ENCODE measurements around the gene CHCHD3. TPM values are rescaled to one million over a fixed set of nuclear protein-coding genes. Genes with fewer than 3 reads are reported as not detected.

Gene CHCHD3
- total RNA-seq, 2 experiments from 2014 or later = 21.6 to 21.7 TPM

DNA sequence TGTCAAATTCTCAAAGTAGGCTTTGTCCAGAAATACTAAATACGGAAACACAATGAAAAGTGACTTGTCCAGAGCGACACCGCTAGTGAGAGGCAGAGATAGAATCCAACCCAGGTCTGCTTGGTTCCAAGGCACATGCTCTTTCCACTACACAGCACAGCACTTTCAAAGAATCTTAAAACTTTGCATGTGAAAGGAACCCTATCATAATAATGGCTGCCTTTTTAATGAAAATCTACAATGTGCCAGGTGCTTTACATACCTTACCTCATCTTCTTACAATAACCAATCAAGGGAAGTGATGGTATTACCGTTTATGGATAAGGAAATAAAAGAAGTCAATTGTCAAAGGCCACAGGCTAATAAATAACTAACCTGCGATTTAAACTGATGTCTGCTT, 2.6 kb downstream of the CHCHD3 start:
- Mint-ChIP-seq H3K4me3 (peak overlapping the region; percentile 56), H3K4me1 (ENCODE audit: low read depth) (peaks cover 51% of the 10 kb centered on the region), H3K36me3 (ENCODE audit: low read depth) (peaks cover 43% of the 10 kb centered on the region), H3K9me3 (no peaks in the 10 kb centered on the region), H3K27me3 (no peaks in the 10 kb centered on the region), H3K27ac (peak overlapping the region; percentile 24)
- Histone ChIP-seq H3K36me3 (ENCODE audit: insufficient read depth, low read length) (peaks cover 8% of the 10 kb centered on the region), H3K27ac (ENCODE audit: low read depth in 1 of 2, low read length in 2 of 2) (no peak overlapping the region), H3K4me1 (ENCODE audit: insufficient read depth, low read length) (peaks cover 15% of the 10 kb centered on the region), H3K9me3 (ENCODE audit: control insufficient read depth in 1 of 2, insufficient read depth in 1 of 2, low read length in 2 of 2) (no peaks in the 10 kb centered on the region), H3K4me3 (ENCODE audit: low read length) (no peak overlapping the region), H3K27me3 (ENCODE audit: control insufficient read depth in 1 of 2, insufficient read depth in 2 of 2, low read length in 2 of 2) (no peaks in the 10 kb centered on the region)
- ChIA-PET POLR2A (no interaction called here), CTCF (no interaction called here)
- intact Hi-C loops (cut with DNase I, micrococcal nuclease) = no loop called here
- no peak for ATAC-seq (ENCODE audit: poor library complexity)
- DNase-seq = no peak
- TF ChIP-seq, protein P1, sequence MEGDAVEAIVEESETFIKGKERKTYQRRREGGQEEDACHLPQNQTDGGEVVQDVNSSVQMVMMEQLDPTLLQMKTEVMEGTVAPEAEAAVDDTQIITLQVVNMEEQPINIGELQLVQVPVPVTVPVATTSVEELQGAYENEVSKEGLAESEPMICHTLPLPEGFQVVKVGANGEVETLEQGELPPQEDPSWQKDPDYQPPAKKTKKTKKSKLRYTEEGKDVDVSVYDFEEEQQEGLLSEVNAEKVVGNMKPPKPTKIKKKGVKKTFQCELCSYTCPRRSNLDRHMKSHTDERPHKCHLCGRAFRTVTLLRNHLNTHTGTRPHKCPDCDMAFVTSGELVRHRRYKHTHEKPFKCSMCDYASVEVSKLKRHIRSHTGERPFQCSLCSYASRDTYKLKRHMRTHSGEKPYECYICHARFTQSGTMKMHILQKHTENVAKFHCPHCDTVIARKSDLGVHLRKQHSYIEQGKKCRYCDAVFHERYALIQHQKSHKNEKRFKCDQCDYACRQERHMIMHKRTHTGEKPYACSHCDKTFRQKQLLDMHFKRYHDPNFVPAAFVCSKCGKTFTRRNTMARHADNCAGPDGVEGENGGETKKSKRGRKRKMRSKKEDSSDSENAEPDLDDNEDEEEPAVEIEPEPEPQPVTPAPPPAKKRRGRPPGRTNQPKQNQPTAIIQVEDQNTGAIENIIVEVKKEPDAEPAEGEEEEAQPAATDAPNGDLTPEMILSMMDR (IDR thresholded peaks at IDR 0.05) = no peak

GRCh38 chr7:133077394-133077793, 4.5 kb downstream of the CHCHD3 start:
- Mint-ChIP-seq H3K9me3 (no peaks in the 10 kb centered on the region), H3K4me1 (ENCODE audit: low read depth) (peaks cover 66% of the 10 kb centered on the region), H3K36me3 (ENCODE audit: low read depth) (peaks cover 43% of the 10 kb centered on the region), H3K4me3 (peak overlapping the region; percentile 7), H3K27me3 (no peaks in the 10 kb centered on the region), H3K27ac (no peak overlapping the region)
- peaks cover 13% of the 10 kb centered on the region for H3K4me1 ChIP-seq (ENCODE audit: insufficient read depth, low read length)
- H3K4me3 ChIP-seq (ENCODE audit: low read length) = no peak overlapping the region
- H3K27me3 ChIP-seq (ENCODE audit: control insufficient read depth in 1 of 2, insufficient read depth in 2 of 2, low read length in 2 of 2) = no peaks in the 10 kb centered on the region
- peaks cover 8% of the 10 kb centered on the region for H3K36me3 ChIP-seq (ENCODE audit: insufficient read depth, low read length)
- H3K27ac ChIP-seq (ENCODE audit: low read depth in 1 of 2, low read length in 2 of 2) = no peak overlapping the region
- intact Hi-C loops (cut with DNase I, micrococcal nuclease) = no loop called here
- DNase-seq (no peak), ATAC-seq (ENCODE audit: poor library complexity) (no peak)
- ChIA-PET POLR2A (no interaction called here), CTCF (no interaction called here)
- no peaks in the 10 kb centered on the region for H3K9me3 ChIP-seq (ENCODE audit: control insufficient read depth in 1 of 2, insufficient read depth in 1 of 2, low read length in 2 of 2)
- TF ChIP-seq, protein P1 (IDR thresholded peaks at IDR 0.05) = no peak

- no peak overlapping the region for H3K27ac ChIP-seq (ENCODE audit: low read depth in 1 of 2, low read length in 2 of 2)
- no peaks in the 10 kb centered on the region for H3K27me3 ChIP-seq (ENCODE audit: control insufficient read depth in 1 of 2, insufficient read depth in 2 of 2, low read length in 2 of 2)
- TF ChIP-seq, protein P1 (IDR thresholded peaks at IDR 0.05) = no peak
- H3K9me3 Mint-ChIP-seq = no peaks in the 10 kb centered on the region
- no peaks in the 10 kb centered on the region for H3K9me3 ChIP-seq (ENCODE audit: control insufficient read depth in 1 of 2, insufficient read depth in 1 of 2, low read length in 2 of 2)
- H3K4me3 Mint-ChIP-seq = no peak overlapping the region
- ATAC-seq (ENCODE audit: poor library complexity) = no peak
- peaks cover 64% of the 10 kb centered on the region for H3K4me1 Mint-ChIP-seq (ENCODE audit: low read depth)
- DNase-seq = no peak
- peaks cover 4% of the 10 kb centered on the region for H3K4me1 ChIP-seq (ENCODE audit: insufficient read depth, low read length)
- POLR2A ChIA-PET = no interaction called here
- CTCF ChIA-PET = no interaction called here
- peaks cover 40% of the 10 kb centered on the region for H3K36me3 Mint-ChIP-seq (ENCODE audit: low read depth)
- no peak overlapping the region for H3K4me3 ChIP-seq (ENCODE audit: low read length)
- H3K27ac Mint-ChIP-seq = no peak overlapping the region
- no peaks in the 10 kb centered on the region for H3K27me3 Mint-ChIP-seq
- intact Hi-C loops (cut with DNase I, micrococcal nuclease) = no loop called here
- peaks cover 8% of the 10 kb centered on the region for H3K36me3 ChIP-seq (ENCODE audit: insufficient read depth, low read length)
Measured at GRCh38 chr7:133076142-133076541, 5.7 kb downstream of the CHCHD3 start.
